Measurements from ENCODE around the gene CEP97. TPM values are rescaled to one million over a fixed set of nuclear protein-coding genes. Genes with fewer than 3 reads are reported as not detected.
"Not testable (repeated sequence)": the region's sequence is repeated elsewhere in the genome, so short reads cannot be mapped to it uniquely, and the experiment has no call there.

Gene CEP97
- total and polyA plus RNA-seq, 4 donors: 1.6 to 11.9 (median 5.7) TPM

DNA sequence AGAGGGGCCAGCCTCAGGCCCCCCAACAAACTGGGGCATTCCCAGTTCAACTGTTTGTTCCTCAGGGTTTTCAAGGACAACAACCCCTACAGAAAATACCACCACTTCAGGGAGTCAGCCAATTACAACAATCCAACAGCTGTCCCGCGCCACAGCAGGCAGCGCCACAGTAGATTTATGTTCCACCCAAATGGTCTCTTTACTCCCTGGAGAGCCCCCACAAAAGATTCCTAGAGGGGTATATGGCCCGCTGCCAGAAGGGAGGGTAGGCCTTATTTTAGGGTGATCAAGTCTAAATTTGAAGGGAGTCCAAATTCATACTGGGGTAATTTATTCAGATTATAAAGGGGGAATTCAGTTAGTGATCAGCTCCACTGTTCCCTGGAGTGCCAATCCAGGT, 29.6 kb upstream of the CEP97 start:
- ATAC-seq (ENCODE audit: low FRiP score); DNase-seq; H3K9me3 ChIP-seq (ENCODE audit: control insufficient read depth, low read length); H3K4me3 ChIP-seq (ENCODE audit: low read length in 2 of 2); H3K4me1 ChIP-seq (ENCODE audit: control insufficient read depth in 1 of 2, insufficient read depth in 2 of 2, low read length in 2 of 2); H3K27me3 ChIP-seq (ENCODE audit: control insufficient read depth in 1 of 2, insufficient read depth in 2 of 2, low read length in 1 of 2); H3K27ac ChIP-seq (ENCODE audit: low read depth in 1 of 2, low read length in 2 of 2); H3K36me3 ChIP-seq (ENCODE audit: control insufficient read depth in 1 of 2, insufficient read depth in 2 of 2, low read length in 1 of 2); intact Hi-C loops (cut with DNase I): not testable (repeated sequence)
- 7 to 25% methylated on average over 4 of the region's 4 CpGs for WGBS, 2 donors

DNA sequence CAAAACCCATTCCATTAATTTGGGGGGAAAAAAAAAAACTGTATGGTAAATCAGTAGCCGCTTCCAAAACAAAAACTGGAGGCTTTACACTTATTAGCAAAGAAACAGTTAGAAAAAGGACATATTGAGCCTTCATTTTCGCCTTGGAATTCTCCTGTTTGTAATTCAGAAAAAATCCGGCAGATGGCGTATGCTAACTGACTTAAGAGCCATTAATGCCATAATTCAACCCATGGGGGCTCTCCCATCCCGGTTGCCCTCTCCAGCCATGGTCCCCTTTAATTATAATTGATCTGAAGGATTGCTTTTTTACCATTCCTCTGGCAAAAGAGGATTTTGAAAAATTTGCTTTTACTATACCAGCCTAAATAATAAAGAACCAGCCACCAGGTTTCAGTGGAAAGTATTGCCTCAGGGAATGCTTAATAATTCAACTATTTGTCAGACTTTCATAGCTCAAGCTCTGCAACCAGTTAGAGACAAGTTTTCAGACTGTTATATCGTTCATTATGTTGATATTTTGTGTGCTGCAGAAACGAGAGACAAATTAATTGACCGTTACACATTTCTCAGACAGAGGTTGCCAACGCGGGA, 28.5 kb upstream of the CEP97 start:
- no peaks in the 10 kb centered on the region for H3K36me3 ChIP-seq (ENCODE audit: control insufficient read depth in 1 of 2, insufficient read depth in 2 of 2, low read length in 1 of 2)
- WGBS, 2 donors: 27 to 29% methylated on average over 10 of the region's 10 CpGs
- ATAC-seq (ENCODE audit: low FRiP score) (no peak), DNase-seq (no peak)
- no peaks in the 10 kb centered on the region for H3K9me3 ChIP-seq (ENCODE audit: control insufficient read depth, low read length)
- H3K27ac ChIP-seq (ENCODE audit: low read depth in 1 of 2, low read length in 2 of 2): no peak overlapping the region
- no peak overlapping the region for H3K4me3 ChIP-seq (ENCODE audit: low read length in 2 of 2)
- H3K27me3 ChIP-seq (ENCODE audit: control insufficient read depth in 1 of 2, insufficient read depth in 2 of 2, low read length in 1 of 2): no peaks in the 10 kb centered on the region
- H3K4me1 ChIP-seq (ENCODE audit: control insufficient read depth in 1 of 2, insufficient read depth in 2 of 2, low read length in 2 of 2): no peaks in the 10 kb centered on the region
- intact Hi-C loops (cut with DNase I): no loop called here

DNA sequence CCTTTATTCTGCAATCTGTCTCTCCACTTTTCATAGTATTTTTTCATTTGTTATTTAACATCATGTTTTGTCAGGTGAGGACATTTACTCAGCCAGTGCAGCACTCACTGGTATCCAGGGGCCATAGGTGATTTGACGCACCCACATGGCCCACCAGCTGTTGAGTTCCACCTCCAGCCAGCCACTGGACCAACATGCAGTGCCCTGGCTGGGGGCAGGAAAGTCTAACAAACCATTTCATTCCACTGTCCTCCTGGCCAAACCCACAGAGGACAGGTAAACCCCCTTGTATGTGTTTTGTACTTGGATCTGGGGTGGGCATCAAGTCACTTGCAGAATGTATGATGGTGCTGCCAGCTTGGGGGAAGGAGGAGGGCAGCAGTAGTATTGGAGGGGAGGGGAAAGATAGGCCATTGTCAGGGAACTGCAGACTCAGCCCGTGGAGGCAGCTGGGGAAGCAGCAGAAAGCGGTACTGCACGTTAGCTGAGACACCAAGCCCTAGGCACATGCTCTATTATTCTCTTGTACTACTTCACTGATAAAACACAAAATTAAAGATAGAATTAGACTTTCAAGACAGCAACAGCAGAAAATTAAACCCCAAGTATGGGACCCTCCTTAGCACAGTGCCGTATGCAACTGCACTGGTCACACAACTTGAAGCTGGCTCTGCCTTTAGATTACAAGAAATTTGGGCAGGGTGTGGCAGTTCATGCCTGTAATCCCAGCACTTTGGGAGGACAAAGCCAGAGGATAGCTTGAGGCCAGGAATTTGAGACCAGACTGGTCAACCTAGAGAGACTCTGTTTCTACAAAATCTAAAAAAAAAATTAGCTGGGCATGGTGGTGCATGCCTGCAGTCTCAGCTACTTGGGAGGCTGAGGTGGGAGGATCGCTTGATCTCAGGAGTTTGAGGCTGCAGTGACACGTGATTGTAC, 22.4 kb upstream of the CEP97 start:
- no peak for ATAC-seq (ENCODE audit: low FRiP score)
- no peak overlapping the region for H3K4me3 ChIP-seq (ENCODE audit: low read length in 2 of 2)
- H3K4me1 ChIP-seq (ENCODE audit: control insufficient read depth in 1 of 2, insufficient read depth in 2 of 2, low read length in 2 of 2): no peaks in the 10 kb centered on the region
- no peaks in the 10 kb centered on the region for H3K27me3 ChIP-seq (ENCODE audit: control insufficient read depth in 1 of 2, insufficient read depth in 2 of 2, low read length in 1 of 2)
- no peaks in the 10 kb centered on the region for H3K36me3 ChIP-seq (ENCODE audit: control insufficient read depth in 1 of 2, insufficient read depth in 2 of 2, low read length in 1 of 2)
- 72 to 83% methylated on average over 7 of the region's 7 CpGs for WGBS, 2 donors
- no peaks in the 10 kb centered on the region for H3K9me3 ChIP-seq (ENCODE audit: control insufficient read depth, low read length)
- H3K27ac ChIP-seq (ENCODE audit: low read depth in 1 of 2, low read length in 2 of 2): no peak overlapping the region
- DNase-seq: no peak
- intact Hi-C loops (cut with DNase I): no loop called here

DNA sequence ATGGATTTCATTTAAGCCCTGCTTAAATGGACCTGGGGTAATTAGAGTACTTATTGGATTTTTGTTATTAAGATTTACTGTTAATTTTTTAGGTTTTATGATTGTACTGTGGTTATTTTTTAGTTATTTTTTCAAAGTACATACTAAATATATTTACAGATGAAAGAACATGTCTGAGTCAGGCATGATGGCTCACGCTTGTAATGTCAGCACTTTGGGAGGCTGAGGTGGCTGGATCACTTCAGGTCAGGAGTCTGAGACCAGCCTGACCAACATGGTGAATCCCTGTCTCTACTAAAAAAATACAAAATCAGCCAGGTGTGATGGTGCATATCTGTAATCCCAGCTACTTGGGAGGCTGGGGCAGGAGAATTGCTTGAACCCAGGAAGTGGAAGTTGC, 21.7 kb upstream of the CEP97 start:
- ATAC-seq (ENCODE audit: low FRiP score): no peak
- Histone ChIP-seq H3K27me3 (ENCODE audit: control insufficient read depth in 1 of 2, insufficient read depth in 2 of 2, low read length in 1 of 2) (no peaks in the 10 kb centered on the region), H3K4me3 (ENCODE audit: low read length in 2 of 2) (no peak overlapping the region), H3K27ac (ENCODE audit: low read depth in 1 of 2, low read length in 2 of 2) (no peak overlapping the region), H3K9me3 (ENCODE audit: control insufficient read depth, low read length) (no peaks in the 10 kb centered on the region), H3K4me1 (ENCODE audit: control insufficient read depth in 1 of 2, insufficient read depth in 2 of 2, low read length in 2 of 2) (no peaks in the 10 kb centered on the region), H3K36me3 (ENCODE audit: control insufficient read depth in 1 of 2, insufficient read depth in 2 of 2, low read length in 1 of 2) (no peaks in the 10 kb centered on the region)
- DNase-seq: no peak
- intact Hi-C loops (cut with DNase I): no loop called here
- WGBS, 2 donors: 77 to 79% methylated on average over 1 of the region's 1 CpG

DNA sequence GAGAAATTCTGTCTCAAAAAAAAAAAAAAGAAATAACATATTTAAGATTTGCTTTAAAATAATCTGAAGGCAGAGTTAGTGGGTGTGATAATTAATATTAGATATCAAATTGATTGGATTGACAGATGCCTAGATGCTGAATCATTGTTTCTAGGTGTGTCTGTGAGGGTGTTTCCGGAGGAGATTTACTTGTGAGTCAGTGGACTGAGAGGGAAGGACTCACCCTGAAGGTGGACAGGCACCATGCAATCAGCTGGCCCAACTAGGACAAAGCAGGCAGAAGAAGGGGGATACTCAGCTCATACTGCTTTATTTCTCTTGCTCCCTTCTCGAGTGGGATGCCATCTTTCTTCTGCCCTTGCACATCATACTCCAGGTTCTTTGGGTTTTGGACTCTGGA, 21.2 kb upstream of the CEP97 start:
- no peak for ATAC-seq (ENCODE audit: low FRiP score)
- no peaks in the 10 kb centered on the region for H3K27me3 ChIP-seq (ENCODE audit: control insufficient read depth in 1 of 2, insufficient read depth in 2 of 2, low read length in 1 of 2)
- H3K36me3 ChIP-seq (ENCODE audit: control insufficient read depth in 1 of 2, insufficient read depth in 2 of 2, low read length in 1 of 2): no peaks in the 10 kb centered on the region
- no peaks in the 10 kb centered on the region for H3K9me3 ChIP-seq (ENCODE audit: control insufficient read depth, low read length)
- intact Hi-C loops (cut with DNase I): no loop called here
- no peaks in the 10 kb centered on the region for H3K4me1 ChIP-seq (ENCODE audit: control insufficient read depth in 1 of 2, insufficient read depth in 2 of 2, low read length in 2 of 2)
- H3K4me3 ChIP-seq (ENCODE audit: low read length in 2 of 2): no peak overlapping the region
- DNase-seq: no peak
- H3K27ac ChIP-seq (ENCODE audit: low read depth in 1 of 2, low read length in 2 of 2): no peak overlapping the region
- WGBS, 2 donors: 80 to 83% methylated on average over 2 of the region's 2 CpGs

DNA sequence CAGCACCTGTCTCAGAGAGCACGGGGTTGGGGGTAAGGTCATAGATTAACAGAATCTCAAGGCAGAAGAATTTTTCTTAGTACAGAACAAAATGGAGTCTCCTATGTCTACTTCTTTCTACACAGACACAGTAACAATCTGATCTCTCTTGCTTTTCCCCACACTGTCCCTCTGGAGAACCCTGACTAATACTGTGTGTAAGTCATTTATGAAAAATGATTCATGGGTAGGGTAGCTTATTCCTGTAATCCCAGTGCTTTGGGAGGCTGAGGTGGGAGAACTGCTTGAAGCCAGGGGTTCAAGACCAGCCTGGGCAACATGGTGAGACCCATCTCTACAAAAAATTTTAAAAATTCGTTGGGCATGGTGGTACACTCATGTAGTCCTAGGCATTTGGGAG, 19.8 kb upstream of the CEP97 start:
- H3K9me3 ChIP-seq (ENCODE audit: control insufficient read depth, low read length); H3K4me3 ChIP-seq (ENCODE audit: low read length in 2 of 2); ATAC-seq (ENCODE audit: low FRiP score); H3K27ac ChIP-seq (ENCODE audit: low read depth in 1 of 2, low read length in 2 of 2); H3K36me3 ChIP-seq (ENCODE audit: control insufficient read depth in 1 of 2, insufficient read depth in 2 of 2, low read length in 1 of 2); DNase-seq; H3K4me1 ChIP-seq (ENCODE audit: control insufficient read depth in 1 of 2, insufficient read depth in 2 of 2, low read length in 2 of 2); H3K27me3 ChIP-seq (ENCODE audit: control insufficient read depth in 1 of 2, insufficient read depth in 2 of 2, low read length in 1 of 2); intact Hi-C loops (cut with DNase I): not testable (repeated sequence)
- 65 to 72% methylated on average over 2 of the region's 2 CpGs for WGBS, 2 donors

DNA sequence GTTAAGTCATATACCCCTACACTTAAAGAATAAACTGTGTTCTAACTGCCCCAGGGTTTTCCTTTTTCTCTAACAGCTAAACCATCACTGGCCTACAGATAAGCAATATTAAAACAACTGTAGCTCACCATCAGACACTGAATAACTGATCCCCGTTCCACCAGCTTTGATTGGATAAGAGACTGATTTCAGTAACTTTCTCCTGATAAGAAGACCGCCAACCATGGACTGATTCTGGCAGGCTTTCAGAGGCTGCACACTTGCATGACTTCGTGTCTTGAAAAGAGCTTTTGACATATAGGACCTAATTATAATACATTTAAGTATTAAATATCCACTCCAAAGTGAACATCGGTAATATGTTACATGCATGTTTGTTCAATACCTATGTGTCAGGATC, 15.3 kb upstream of the CEP97 start:
- ATAC-seq (ENCODE audit: low FRiP score) (no peak), DNase-seq (no peak)
- Histone ChIP-seq H3K27ac (ENCODE audit: low read depth in 1 of 2, low read length in 2 of 2) (no peak overlapping the region), H3K4me1 (ENCODE audit: control insufficient read depth in 1 of 2, insufficient read depth in 2 of 2, low read length in 2 of 2) (no peaks in the 10 kb centered on the region), H3K36me3 (ENCODE audit: control insufficient read depth in 1 of 2, insufficient read depth in 2 of 2, low read length in 1 of 2) (no peaks in the 10 kb centered on the region), H3K4me3 (ENCODE audit: low read length in 2 of 2) (no peak overlapping the region), H3K9me3 (ENCODE audit: control insufficient read depth, low read length) (no peaks in the 10 kb centered on the region), H3K27me3 (ENCODE audit: control insufficient read depth in 1 of 2, insufficient read depth in 2 of 2, low read length in 1 of 2) (no peaks in the 10 kb centered on the region)
- intact Hi-C loops (cut with DNase I): no loop called here
- WGBS, 2 donors: 30 to 35% methylated on average over 4 of the region's 4 CpGs

DNA sequence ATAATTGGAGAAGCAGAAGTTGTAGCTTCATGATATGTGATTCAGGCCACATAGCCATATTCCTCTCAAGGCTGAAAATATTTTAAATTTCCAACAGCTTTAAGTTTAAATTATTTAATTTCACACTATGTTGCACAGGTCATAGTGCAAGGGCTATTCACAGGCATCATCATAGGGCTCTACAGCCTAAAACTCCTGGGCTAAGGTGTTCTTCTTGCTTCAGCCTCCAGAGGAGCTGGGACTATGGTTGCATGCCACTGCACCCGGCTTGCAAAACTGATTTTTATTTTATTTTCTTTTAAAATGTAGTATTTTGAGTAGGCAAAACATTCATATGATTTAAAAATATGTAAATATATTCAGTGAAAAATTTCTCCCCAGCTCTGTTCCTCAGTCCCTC, 6.0 kb upstream of the CEP97 start:
- no peak for ATAC-seq (ENCODE audit: low FRiP score)
- Histone ChIP-seq H3K36me3 (ENCODE audit: control insufficient read depth in 1 of 2, insufficient read depth in 2 of 2, low read length in 1 of 2) (no peaks in the 10 kb centered on the region), H3K9me3 (ENCODE audit: control insufficient read depth, low read length) (no peaks in the 10 kb centered on the region), H3K4me1 (ENCODE audit: control insufficient read depth in 1 of 2, insufficient read depth in 2 of 2, low read length in 2 of 2) (no peaks in the 10 kb centered on the region), H3K27me3 (ENCODE audit: control insufficient read depth in 1 of 2, insufficient read depth in 2 of 2, low read length in 1 of 2) (no peaks in the 10 kb centered on the region), H3K27ac (ENCODE audit: low read depth in 1 of 2, low read length in 2 of 2) (no peak overlapping the region), H3K4me3 (ENCODE audit: low read length in 2 of 2) (no peak overlapping the region)
- intact Hi-C loops (cut with DNase I): no loop called here
- DNase-seq: no peak
- WGBS, 2 donors: 69% methylated on average over 1 of the region's 1 CpG

DNA sequence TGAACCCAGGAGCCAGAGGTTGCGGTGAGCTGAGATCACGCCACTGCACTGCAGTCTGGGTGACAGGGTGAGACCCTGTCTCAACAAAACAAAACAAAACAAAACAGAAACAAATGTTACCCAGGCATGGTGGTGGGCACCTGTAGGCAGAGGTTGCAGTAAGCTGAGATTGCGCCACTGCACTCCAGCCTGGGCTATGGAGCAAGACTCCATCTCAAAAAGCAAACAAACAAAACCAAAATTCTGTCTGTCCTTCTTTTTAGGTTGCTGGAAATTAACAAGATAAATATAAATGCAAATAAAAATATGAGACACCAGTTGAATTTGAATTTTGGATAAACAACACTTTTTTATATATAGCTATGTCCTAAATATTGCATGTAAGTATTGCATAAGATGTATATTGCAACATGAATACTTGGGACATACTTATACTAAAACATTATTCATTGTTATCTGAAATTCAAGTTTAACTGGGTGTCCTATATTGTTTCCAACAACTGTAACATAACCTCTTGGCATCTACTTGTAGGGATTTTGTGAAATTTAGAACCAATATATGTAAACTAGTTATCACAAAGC, 4.7 kb upstream of the CEP97 start:
- no peak overlapping the region for H3K27ac ChIP-seq (ENCODE audit: low read depth in 1 of 2, low read length in 2 of 2)
- H3K27me3 ChIP-seq (ENCODE audit: control insufficient read depth in 1 of 2, insufficient read depth in 2 of 2, low read length in 1 of 2): no peaks in the 10 kb centered on the region
- no peak for DNase-seq
- no peaks in the 10 kb centered on the region for H3K9me3 ChIP-seq (ENCODE audit: control insufficient read depth, low read length)
- 97% methylated on average over 3 of the region's 3 CpGs for WGBS, 2 donors
- H3K4me1 ChIP-seq (ENCODE audit: control insufficient read depth in 1 of 2, insufficient read depth in 2 of 2, low read length in 2 of 2): no peaks in the 10 kb centered on the region
- H3K36me3 ChIP-seq (ENCODE audit: control insufficient read depth in 1 of 2, insufficient read depth in 2 of 2, low read length in 1 of 2): no peaks in the 10 kb centered on the region
- ATAC-seq (ENCODE audit: low FRiP score): no peak
- no peak overlapping the region for H3K4me3 ChIP-seq (ENCODE audit: low read length in 2 of 2)
- intact Hi-C loops (cut with DNase I): no loop called here
